Measurements from ENCODE around the gene ITPK1. TPM values are rescaled to one million over a fixed set of nuclear protein-coding genes. Genes with fewer than 3 reads are reported as not detected.

The ITPK1 gene
- total RNA-seq, 1 experiment from 2014 or later = 56.2 TPM

DNA sequence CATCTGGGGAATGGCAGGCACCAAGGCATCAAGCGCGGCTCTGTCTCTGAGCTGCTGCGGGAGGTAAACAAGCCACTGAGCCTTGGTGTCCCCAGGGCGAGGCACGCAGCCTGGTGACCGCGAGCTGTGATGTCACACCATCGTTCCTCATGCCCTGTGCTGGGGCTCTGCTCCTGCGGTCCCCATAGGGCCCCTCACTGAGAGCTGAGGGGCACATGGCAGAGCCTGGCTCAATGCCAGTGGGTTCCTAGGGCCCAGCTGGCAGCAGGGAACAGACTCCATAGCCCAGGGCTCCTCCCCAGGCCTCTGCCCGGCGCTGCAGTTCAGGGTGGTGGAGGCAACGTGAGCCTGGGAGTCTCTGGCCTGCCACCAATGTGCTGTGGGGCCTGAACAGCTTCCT lies 170.2 kb downstream of the ITPK1 start:
- no peaks in the 10 kb centered on the region for H3K9me3 ChIP-seq (replicated peaks)
- no peak overlapping the region for H3K4me3 ChIP-seq
- DNase-seq (ENCODE audit: low read depth in 1 of 2, low spot score in 2 of 2) = no peak
- H3K27ac ChIP-seq = no peak overlapping the region
- no peaks in the 10 kb centered on the region for H3K27me3 ChIP-seq (replicated peaks)
- H3K36me3 ChIP-seq = peaks cover 39% of the 10 kb centered on the region
- H3K4me1 ChIP-seq (replicated peaks) = peaks cover 18% of the 10 kb centered on the region

DNA sequence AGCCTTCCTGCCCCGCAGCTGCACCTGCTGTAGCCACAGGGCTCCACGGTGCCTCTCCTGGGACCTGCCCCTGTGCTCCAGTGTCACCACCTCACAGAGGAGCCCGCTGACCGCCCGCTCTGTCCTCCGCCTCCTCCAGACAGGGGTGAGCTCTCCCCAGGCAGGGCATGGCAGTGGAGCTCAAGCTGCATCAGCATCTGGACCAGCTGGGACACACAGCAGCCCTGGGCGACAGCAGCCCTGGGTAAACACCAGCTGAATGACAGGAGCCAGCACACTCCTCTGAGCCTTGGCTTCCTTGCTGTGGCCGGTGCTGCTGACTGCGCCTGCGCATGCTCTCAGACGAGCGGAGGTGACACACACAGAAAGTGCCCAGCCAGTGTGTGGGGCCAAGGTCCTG lies 170.7 kb downstream of the ITPK1 start:
- Histone ChIP-seq H3K27ac (no peak overlapping the region), H3K4me1 (replicated peaks) (peaks cover 18% of the 10 kb centered on the region), H3K4me3 (no peak overlapping the region), H3K36me3 (peaks cover 33% of the 10 kb centered on the region), H3K9me3 (replicated peaks) (no peaks in the 10 kb centered on the region), H3K27me3 (replicated peaks) (no peaks in the 10 kb centered on the region)
- no peak for DNase-seq (ENCODE audit: low read depth in 1 of 2, low spot score in 2 of 2)

DNA sequence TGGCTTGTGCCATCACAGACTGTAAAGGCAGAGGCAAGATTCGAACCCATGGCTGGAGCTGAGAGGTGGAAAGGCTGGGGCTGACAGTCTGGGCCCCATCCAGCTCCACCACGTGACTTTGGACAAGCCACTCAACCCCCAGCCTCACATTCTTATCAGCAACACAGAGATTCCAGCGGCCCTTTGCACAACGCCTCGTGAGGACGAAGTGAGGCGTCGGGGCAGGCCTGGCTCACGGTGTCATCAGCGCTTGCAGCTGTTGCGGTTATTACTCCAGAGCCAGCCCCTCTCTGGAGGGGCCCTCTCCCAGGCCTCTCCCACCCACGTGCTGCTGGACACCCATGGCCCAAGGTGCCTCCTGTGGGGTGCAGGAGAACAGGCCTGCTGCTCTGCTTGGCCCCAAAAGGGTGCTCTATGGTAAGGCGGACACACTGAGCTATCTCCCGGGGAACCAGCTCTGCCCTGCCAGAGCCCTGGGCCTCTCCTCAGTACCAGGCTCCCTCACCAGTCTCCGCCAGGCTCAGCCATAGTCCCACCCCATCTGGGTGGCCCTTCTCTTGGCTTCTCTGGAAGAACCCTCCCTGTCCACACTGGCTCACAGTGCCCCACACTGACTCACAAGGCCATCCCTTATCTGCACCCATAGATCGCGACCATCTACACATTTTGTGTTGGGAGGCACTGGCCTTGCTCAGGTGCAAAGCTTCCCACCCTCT lies 171.7 kb downstream of the ITPK1 start:
- DNase-seq (ENCODE audit: low read depth in 1 of 2, low spot score in 2 of 2) = no peak
- no peaks in the 10 kb centered on the region for H3K27me3 ChIP-seq (replicated peaks)
- H3K4me3 ChIP-seq = no peak overlapping the region
- H3K9me3 ChIP-seq (replicated peaks) = no peaks in the 10 kb centered on the region
- H3K27ac ChIP-seq = no peak overlapping the region
- peaks cover 18% of the 10 kb centered on the region for H3K4me1 ChIP-seq (replicated peaks)
- peaks cover 33% of the 10 kb centered on the region for H3K36me3 ChIP-seq

DNA sequence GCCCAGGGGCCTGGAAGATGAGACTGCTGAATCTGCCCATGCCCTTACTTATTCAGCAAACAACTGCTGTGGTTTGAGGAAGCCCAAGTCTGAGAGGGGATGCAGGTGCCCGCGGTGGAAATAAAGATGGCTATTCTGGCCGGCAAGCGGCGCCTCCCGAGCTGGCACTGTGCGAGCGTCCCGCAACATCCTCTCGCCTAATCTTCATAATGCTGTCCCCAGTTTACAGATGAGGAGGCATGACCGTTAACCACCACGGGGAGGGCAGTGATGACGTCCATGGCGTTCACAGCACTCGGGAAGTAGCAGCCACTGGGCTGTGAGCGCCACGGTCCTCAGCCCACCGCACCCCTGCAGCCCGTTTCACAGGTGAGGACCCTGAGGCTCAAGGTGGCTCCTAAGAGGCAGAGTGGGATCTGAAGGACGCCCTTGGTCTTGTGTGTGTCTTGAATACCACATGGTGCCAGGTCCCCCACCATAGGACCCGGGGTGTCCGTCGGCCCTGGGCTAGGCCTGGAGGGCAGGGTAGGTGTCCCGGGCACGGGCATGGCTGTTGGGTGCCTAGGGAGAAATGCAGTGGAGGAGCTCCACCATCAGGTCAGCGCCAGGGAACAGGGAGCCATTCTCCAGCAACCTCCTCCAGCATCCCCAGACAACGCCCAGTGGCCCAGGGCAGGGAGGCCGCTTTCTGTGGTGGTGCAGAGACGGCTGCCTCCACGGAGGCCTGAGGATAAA lies 172.6 kb downstream of the ITPK1 start:
- Histone ChIP-seq H3K27ac (no peak overlapping the region), H3K36me3 (peaks cover 31% of the 10 kb centered on the region), H3K4me1 (replicated peaks) (peaks cover 18% of the 10 kb centered on the region), H3K4me3 (no peak overlapping the region), H3K27me3 (replicated peaks) (no peaks in the 10 kb centered on the region), H3K9me3 (replicated peaks) (no peaks in the 10 kb centered on the region)
- DNase-seq (ENCODE audit: low read depth in 1 of 2, low spot score in 2 of 2) = no peak

DNA sequence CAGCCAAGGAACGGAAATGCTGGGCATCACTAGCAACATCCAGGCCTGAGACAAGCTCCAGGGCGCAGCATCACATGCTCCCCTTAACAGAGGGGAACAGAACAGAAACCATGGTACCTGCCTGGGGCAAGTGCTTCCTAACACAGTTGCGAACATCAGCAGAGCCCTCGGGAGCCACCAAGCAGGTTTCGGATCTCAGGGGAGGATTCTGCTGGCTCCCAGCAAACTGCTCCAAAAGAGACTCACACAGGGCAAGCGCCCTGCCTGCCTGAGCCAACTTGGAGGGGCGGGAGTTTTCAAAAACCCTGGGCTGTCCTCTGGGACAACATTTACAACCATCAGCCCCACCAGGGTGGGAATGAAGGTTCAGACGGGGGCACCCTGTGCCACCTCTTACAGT lies 173.1 kb downstream of the ITPK1 start:
- H3K9me3 ChIP-seq (replicated peaks) = no peaks in the 10 kb centered on the region
- no peak overlapping the region for H3K4me3 ChIP-seq
- no peak overlapping the region for H3K27ac ChIP-seq
- no peaks in the 10 kb centered on the region for H3K27me3 ChIP-seq (replicated peaks)
- DNase-seq (ENCODE audit: low read depth in 1 of 2, low spot score in 2 of 2) = no peak
- peaks cover 26% of the 10 kb centered on the region for H3K36me3 ChIP-seq
- H3K4me1 ChIP-seq (replicated peaks) = peaks cover 18% of the 10 kb centered on the region

DNA sequence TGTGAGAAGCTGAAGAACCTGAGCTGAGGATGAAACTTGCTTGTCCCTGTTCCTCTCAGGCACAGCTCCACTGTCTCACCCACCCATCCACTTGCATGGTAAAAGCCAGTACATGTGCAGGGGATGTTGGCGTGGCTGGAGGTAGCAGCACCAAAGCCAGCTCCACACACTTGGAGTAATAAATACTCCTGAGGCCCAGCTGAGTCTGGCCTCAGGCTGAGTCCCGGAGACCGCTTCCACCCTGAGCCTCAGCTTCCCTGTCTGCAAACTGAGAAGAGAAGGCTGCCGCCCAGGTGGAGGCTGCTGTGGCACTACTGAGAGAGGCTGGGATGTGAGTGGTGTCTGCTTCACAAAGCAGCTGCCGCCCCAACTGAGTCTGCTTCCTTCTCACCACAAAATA lies 173.6 kb downstream of the ITPK1 start:
- no peaks in the 10 kb centered on the region for H3K9me3 ChIP-seq (replicated peaks)
- DNase-seq (ENCODE audit: low read depth in 1 of 2, low spot score in 2 of 2) = no peak
- H3K4me1 ChIP-seq (replicated peaks) = peaks cover 15% of the 10 kb centered on the region
- no peak overlapping the region for H3K27ac ChIP-seq
- H3K4me3 ChIP-seq = no peak overlapping the region
- no peaks in the 10 kb centered on the region for H3K27me3 ChIP-seq (replicated peaks)
- H3K36me3 ChIP-seq = peaks cover 25% of the 10 kb centered on the region

DNA sequence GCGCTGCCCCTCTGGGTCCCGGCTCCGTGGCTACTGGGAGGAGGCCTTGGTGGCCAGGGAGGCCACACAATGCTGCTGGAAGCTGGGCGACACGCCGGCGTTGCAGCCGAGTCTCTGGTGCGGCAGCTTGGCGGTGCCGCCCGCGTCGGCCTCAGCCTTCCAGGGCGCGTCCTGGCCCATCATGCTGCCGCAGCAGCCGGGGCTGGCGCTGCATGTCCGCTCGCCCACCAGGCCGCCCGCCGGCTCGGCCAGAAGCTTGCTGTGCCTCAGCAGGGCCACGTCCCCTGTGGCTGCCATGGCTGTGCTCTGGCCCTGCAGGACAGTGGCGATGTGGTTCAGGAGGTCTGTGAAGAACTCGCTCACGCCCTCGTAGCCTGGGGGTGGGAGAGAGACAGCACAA lies 174.2 kb downstream of the ITPK1 start:
- Histone ChIP-seq H3K27me3 (replicated peaks) (no peaks in the 10 kb centered on the region), H3K27ac (no peak overlapping the region), H3K9me3 (replicated peaks) (no peaks in the 10 kb centered on the region), H3K36me3 (peaks cover 21% of the 10 kb centered on the region), H3K4me3 (no peak overlapping the region), H3K4me1 (replicated peaks) (peaks cover 8% of the 10 kb centered on the region)
- DNase-seq (ENCODE audit: low read depth in 1 of 2, low spot score in 2 of 2) = no peak

DNA sequence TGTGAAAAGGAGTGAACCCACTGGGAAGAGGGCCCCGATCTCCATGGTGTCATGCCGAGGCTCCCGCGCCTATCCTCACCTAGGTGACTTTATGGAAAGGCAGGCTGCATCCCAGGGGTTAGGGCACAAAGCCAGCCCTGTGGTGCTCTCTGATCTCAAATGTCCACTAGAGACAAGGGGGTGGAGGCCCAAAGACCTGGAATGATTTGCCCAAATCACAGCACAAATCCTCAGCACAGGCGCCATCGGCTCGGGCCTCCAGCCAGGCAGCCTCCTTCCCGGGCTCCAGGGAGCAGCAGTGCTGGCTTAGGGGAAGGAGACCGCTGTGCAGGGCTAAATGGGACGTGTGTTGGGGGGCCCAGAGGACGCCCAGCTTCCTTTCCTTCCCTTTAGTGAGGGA lies 175.2 kb downstream of the ITPK1 start:
- Histone ChIP-seq H3K27ac (no peak overlapping the region), H3K4me3 (no peak overlapping the region), H3K36me3 (peaks cover 14% of the 10 kb centered on the region), H3K27me3 (replicated peaks) (no peaks in the 10 kb centered on the region), H3K9me3 (replicated peaks) (no peaks in the 10 kb centered on the region), H3K4me1 (replicated peaks) (no peaks in the 10 kb centered on the region; the same call in 1 of the 2 replicates)
- DNase-seq (ENCODE audit: low read depth in 1 of 2, low spot score in 2 of 2) = no peak

DNA sequence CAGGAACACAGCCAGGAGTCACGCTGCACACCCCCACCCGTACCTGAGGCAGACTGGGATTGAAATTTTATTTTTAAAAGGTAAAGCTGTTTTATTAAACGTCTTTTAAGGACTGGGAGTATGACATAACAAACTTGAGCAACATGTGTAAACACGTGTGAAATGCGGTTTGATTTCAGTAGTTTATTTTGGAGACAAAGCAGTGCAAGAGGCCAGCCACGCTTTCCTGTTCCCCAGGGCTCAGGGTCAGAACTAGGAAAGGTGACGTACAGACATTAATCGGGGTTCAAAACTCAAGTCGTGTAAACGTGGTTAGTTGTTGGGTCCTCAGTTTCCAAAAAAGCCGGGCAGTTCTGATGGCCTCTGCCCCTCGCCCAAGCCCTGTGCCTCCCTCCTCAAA lies 176.0 kb downstream of the ITPK1 start:
- H3K27me3 ChIP-seq (replicated peaks) = no peaks in the 10 kb centered on the region

DNA sequence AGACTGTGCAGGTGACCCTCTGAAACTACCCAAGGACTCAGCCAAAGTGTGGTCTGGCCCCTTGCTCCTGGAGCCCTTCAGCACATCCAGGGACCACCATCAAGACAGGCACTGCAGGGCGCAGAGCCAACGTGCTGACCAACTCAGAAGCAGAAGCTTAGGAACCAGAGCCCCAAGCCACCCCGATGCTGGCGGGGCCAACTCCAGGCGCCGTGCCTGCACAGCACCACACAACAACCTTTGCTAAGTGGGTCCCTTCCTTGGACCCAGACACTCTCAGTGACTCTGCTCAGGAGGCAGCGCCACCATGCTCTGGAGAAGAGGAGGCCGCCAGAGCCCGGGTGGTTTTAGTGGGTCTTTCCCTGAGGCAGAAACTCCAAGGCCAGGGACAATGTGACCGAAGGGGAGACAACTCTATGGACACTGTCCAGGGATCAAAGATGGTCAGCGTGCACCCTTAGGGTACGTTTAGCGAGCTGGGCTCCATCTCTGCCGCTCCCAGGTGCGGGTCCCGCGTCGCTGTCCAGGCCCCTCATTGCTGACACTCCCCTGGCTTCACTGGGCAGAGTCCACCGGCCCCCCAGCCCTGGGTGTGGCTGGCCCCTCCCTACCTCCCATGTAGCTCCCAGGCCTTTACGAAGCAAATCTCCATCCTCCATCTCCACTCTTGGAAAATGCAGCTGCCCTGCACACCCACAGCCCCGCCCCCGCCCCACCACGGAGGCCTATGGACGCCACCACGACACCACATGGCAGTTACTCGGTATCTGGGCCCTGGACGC lies 176.6 kb downstream of the ITPK1 start:
- peaks cover 4% of the 10 kb centered on the region for H3K36me3 ChIP-seq
- no peaks in the 10 kb centered on the region for H3K4me1 ChIP-seq (replicated peaks)
- no peak overlapping the region for H3K27ac ChIP-seq
- H3K27me3 ChIP-seq (replicated peaks) = no peaks in the 10 kb centered on the region
- no peak overlapping the region for H3K4me3 ChIP-seq
- DNase-seq (ENCODE audit: low read depth in 1 of 2, low spot score in 2 of 2) = no peak
- no peaks in the 10 kb centered on the region for H3K9me3 ChIP-seq (replicated peaks)

More for the DNA sequence above, 176.0 kb downstream of the ITPK1 start:
- peaks cover 6% of the 10 kb centered on the region for H3K36me3 ChIP-seq
- DNase-seq (ENCODE audit: low read depth in 1 of 2, low spot score in 2 of 2) = no peak
- no peak overlapping the region for H3K27ac ChIP-seq
- no peaks in the 10 kb centered on the region for H3K4me1 ChIP-seq (replicated peaks)
- H3K4me3 ChIP-seq = no peak overlapping the region
- H3K9me3 ChIP-seq (replicated peaks) = no peaks in the 10 kb centered on the region

DNA sequence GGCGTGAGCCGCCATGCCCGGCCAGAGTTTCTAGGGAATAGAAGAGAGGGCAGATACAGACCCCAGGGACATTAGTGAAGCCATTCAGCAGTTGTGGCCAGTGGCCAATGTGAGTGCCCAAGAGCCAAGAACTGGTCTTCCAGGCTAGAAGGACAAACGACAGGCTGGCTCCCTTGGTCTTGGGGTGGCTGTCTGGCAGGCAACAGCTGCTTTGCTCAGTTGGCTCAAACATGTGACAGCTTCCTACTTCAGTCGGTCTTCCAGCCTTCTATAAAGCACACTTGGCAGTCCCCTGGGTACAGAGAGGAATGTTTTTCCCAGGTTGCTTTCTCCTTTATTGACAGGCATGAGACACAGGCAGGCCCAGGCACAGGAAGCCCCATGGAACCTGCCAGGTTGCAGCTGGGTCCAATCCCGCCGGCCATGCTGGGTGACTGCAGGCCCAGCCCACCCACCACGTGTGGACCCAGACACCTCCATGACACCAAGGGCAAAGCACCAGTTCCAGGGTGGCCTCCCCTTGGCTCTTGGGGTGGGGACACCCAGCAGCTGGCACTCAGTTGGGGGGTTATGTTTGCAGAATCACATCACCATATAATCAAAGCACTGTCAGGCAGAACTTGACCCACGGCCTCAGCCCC lies 177.4 kb downstream of the ITPK1 start:
- Histone ChIP-seq H3K27ac (no peak overlapping the region), H3K36me3 (peaks cover 4% of the 10 kb centered on the region), H3K4me1 (replicated peaks) (no peaks in the 10 kb centered on the region), H3K4me3 (no peak overlapping the region), H3K27me3 (replicated peaks) (no peaks in the 10 kb centered on the region), H3K9me3 (replicated peaks) (no peaks in the 10 kb centered on the region)
- DNase-seq (ENCODE audit: low read depth in 1 of 2, low spot score in 2 of 2) = no peak

DNA sequence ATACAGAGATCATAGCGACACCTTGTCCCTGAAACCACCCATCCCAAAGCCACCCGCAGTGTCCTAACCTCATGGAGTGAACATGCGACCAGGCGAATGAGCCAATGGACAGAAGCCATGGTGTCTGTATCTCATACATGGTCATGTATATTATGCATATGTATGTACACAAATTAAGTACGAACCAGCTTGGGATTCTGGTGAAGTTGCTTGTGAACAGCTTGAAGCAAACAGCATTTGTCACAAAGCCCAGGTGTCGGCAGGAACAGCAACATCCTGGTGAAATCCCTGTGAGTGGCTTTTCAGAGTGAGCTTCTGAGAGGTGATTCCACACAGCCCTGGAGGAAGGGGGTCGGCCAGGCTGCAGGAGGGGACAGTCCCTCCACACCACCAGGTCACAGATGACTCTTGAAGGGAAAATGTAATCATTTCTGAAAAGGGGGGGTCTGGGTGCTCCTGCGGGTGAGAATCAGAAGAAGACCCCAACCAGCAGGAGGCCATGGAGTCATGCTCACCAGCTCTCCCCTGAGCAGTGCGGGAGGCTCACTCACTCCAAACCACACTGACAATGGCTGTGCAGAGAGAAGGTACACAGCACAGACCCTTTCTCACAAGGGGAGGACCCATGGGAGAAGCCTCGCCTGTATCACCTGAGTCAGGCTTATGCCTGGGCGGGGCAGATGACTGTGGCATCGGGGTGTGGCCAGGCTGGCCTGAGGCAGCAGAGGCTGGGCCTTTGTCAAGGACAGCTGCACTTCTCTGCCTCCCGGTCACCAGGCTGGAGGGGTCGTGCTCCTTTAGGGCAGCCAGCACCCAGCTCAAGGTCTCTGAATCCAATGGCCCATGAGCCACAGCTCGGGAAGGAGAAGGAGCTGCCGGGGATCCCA lies 178.4 kb downstream of the ITPK1 start:
- no peak overlapping the region for H3K27ac ChIP-seq
- H3K4me1 ChIP-seq (replicated peaks) = no peaks in the 10 kb centered on the region
- DNase-seq (ENCODE audit: low read depth in 1 of 2, low spot score in 2 of 2) = no peak
- H3K9me3 ChIP-seq (replicated peaks) = no peaks in the 10 kb centered on the region
- H3K4me3 ChIP-seq = no peak overlapping the region
- H3K36me3 ChIP-seq = no peaks in the 10 kb centered on the region; the same call in 1 of the 2 replicates
- H3K27me3 ChIP-seq (replicated peaks) = no peaks in the 10 kb centered on the region

DNA sequence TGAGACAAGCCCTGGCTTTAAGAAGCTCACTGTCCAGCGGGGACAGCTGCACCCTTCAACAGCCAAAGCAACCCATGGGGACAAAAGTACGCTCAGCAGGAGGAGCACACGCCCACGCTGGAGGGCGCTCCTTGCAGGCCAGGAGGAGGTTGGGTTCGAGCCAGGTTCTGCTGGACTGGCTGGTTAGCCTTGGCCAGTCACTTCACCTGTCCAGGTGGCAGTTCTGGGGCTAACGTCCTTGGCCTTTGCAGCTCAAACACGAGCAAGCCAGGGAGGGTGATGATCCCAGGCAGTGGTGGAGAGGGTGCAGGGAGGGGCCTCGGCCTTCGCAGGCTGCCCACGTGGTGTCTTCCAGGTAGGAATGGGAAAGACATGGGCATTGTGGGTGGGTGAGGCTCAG lies 179.6 kb downstream of the ITPK1 start:
- H3K36me3 ChIP-seq = no peaks in the 10 kb centered on the region
- no peaks in the 10 kb centered on the region for H3K9me3 ChIP-seq (replicated peaks)
- H3K27ac ChIP-seq = no peak overlapping the region
- no peaks in the 10 kb centered on the region for H3K27me3 ChIP-seq (replicated peaks)
- no peak for DNase-seq (ENCODE audit: low read depth in 1 of 2, low spot score in 2 of 2)
- 0 out of 2 replicates have a peak, but pooled peaks cover 3% of the 10 kb centered on the region for H3K4me1 ChIP-seq (replicated peaks)
- no peak overlapping the region for H3K4me3 ChIP-seq
